ENCODE measurements around the gene HCN2. TPM values are rescaled to one million over a fixed set of nuclear protein-coding genes. Genes with fewer than 3 reads are reported as not detected.

HCN2 gene
- under 1 TPM in 3 of 4 donors, not detected in 1; 0.15 to 0.57 (median 0.29) TPM for total RNA-seq

- TF ChIP-seq POLR2A (IDR thresholded peaks at IDR 0.05) (no peak), CTCF (IDR thresholded peaks at IDR 0.05) (no peak)
- intact Hi-C loops (cut with DNase I): no loop called here
- Histone ChIP-seq H3K27me3 (peaks cover 9 to 97% (median 21%) of the 10 kb centered on the region in 4 donors), H3K4me1 (peaks cover 14 to 36% (median 28%) of the 10 kb centered on the region in 3 donors), H3K27ac (no peak within 1 kb of the TSS), H3K36me3 (no peaks in the 10 kb centered on the region), H3K4me3 (peak within 1 kb of the TSS in 2 of 4 donors; percentile 31 to 48), H3K9me3 (no peaks in the 10 kb centered on the region)
- WGBS, 2 donors: no CpG with 5 or more reads among the region's 132 CpGs
- DNase-seq: no peak
Measured at GRCh38 chr19:589693-590395, at the start of gene HCN2. Gene HCN2, plus strand, starts transcription at chr19:589881. Its CDS starts 65 bp downstream, at chr19:589946.

DNA sequence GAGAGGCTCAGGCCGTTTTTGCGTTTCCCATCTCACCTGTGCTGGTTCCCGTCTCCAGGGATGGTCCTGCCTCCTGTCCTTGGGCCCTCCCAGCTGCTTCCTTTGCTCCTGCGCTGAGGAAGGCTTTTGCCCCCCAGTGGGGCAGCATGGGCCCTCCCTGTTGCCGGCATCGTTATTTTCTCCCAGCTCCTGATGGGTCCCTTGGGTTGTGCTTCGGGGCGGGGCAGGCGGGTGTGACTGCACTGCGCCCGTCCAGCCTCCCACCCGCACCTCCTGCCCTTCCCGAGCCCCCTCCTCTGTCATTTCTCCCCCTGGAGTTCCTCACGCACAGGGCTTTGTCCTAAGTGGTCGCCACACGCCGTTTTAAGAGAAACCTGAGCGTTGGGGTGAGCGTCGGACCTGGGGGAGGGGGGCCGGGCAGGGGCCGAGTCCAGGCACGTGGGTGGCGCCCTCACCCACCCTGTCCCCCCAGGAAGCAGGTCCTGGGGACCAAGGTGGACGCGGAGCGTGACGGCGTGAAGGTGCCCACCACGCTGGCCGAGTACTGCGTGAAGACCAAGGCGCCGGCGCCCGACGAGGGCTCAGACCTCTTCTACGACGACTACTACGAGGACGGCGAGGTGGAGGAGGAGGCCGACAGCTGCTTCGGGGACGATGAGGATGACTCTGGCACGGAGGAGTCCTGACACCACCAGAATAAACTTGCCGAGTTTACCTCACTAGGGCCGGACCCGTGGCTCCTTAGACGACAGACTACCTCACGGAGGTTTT, 48.6 kb upstream of the HCN2 start:
- no peak for TF ChIP-seq POLR2A (IDR thresholded peaks at IDR 0.05)
- no peak for TF ChIP-seq CTCF (IDR thresholded peaks at IDR 0.05)
- H3K9me3 ChIP-seq: no peaks in the 10 kb centered on the region

DNA sequence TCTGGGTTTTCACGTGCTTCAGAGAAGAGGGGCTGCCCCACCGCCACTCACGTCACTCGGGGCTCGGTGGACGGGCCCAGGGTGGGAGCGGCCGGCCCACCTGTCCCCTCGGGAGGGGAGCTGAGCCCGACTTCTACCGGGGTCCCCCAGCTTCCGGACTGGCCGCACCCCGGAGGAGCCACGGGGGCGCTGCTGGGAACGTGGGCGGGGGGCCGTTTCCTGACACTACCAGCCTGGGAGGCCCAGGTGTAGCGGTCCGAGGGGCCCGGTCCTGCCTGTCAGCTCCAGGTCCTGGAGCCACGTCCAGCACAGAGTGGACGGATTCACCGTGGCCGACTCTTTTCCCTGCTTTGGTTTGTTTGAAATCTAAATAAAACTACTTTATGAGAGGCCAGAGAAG, 48.0 kb upstream of the HCN2 start:
- no peaks in the 10 kb centered on the region for H3K27me3 ChIP-seq
- no peak for DNase-seq
- peaks cover 11 to 57% (median 39%) of the 10 kb centered on the region in 3 donors for H3K36me3 ChIP-seq
- intact Hi-C loops (cut with DNase I): no loop called here
- H3K27ac ChIP-seq: no peak overlapping the region
- H3K9me3 ChIP-seq: no peaks in the 10 kb centered on the region
- 88% methylated on average over 3 of the region's 26 CpGs; no CpG with 5 or more reads in 1 of the 2 donors for WGBS, 2 donors
- peaks cover 0 to 4% (median 0%) of the 10 kb centered on the region in 3 donors for H3K4me1 ChIP-seq
- H3K4me3 ChIP-seq: no peak overlapping the region
- no peak for TF ChIP-seq POLR2A (IDR thresholded peaks at IDR 0.05)
- no peak for TF ChIP-seq CTCF (IDR thresholded peaks at IDR 0.05)

More for the DNA sequence above, 48.6 kb upstream of the HCN2 start:
- intact Hi-C loops (cut with DNase I): no loop called here
- Histone ChIP-seq H3K4me3 (no peak overlapping the region), H3K27ac (no peak overlapping the region), H3K36me3 (peaks cover 17 to 63% (median 46%) of the 10 kb centered on the region in 3 donors), H3K27me3 (no peaks in the 10 kb centered on the region), H3K4me1 (peaks cover 0 to 4% (median 0%) of the 10 kb centered on the region in 3 donors)
- no peak for DNase-seq
- 86 to 90% methylated on average over 23 to 27 of the region's 51 CpGs for WGBS, 2 donors

DNA sequence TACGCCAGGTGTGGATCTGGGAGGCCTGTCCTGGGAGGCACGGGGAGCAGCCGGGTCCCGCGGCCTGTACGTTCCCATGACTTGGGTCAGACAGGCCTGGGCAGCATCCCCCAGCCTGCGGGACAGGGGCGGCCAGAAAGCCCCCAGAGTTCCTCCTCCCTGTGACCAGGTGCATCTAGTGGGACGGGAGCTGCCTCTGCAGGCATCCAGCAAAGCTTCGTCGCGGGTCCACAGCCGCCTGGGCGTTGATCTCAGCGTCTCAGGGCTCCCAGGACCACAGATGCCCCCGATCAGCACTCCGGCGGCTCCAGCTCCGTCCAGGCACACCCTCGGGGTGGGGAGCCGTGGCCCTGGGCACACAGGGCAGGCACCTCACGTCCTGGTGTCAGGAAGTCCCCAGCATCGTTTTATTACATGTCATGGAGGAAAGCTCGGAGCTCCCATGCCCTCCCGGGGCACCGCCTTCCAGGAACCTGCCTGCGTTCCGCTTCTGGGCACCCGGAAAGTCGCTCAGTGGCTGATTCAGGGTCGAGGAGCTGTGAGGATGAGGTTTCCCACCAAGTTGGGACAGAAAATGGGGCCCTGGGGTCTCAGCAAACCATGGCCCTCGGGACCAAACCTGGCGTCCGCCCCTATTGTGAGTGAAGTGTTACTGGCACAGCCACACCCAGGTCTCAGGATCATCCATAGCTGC, 47.4 kb upstream of the HCN2 start:
- TF ChIP-seq CTCF (IDR thresholded peaks at IDR 0.05) (no peak), POLR2A (IDR thresholded peaks at IDR 0.05) (no peak)
- Histone ChIP-seq H3K9me3 (no peaks in the 10 kb centered on the region), H3K4me1 (peaks cover 0 to 4% (median 0%) of the 10 kb centered on the region in 3 donors), H3K36me3 (peaks cover 6 to 51% (median 34%) of the 10 kb centered on the region in 3 donors), H3K27me3 (no peaks in the 10 kb centered on the region), H3K27ac (no peak overlapping the region), H3K4me3 (no peak overlapping the region)
- DNase-seq: no peak
- intact Hi-C loops (cut with DNase I): no loop called here
- 98% methylated on average over 8 of the region's 34 CpGs; no CpG with 5 or more reads in 1 of the 2 donors for WGBS, 2 donors
